Astrocyte (in vitro differentiated cells and primary cell): ENCODE results near the gene FGGY.

Source experiments
- CTCF ChIP-seq: IDR thresholded peaks from 2 replicates; pipeline ENCODE4 v1.5.1; 2011; ENCODE audit warnings: low read depth, mild to moderate bottlenecking, inconsistent platforms, low read length, moderate library complexity; ENCODE audit not compliant: insufficient read depth
- EZH2 ChIP-seq: IDR thresholded peaks from 2 replicates; pipeline ENCODE4 v1.6.1; 2012; ENCODE audit warnings: mild to moderate bottlenecking, low read length, inconsistent platforms; ENCODE audit not compliant: insufficient read depth

GRCh38 chr1:59697150-59697800 lies 400.4 kb downstream of the FGGY start:
- TF ChIP-seq EZH2 = no peak
- TF ChIP-seq CTCF = no peak
